SK-N-SH (cell line): ENCODE measurements around the gene ABHD3.

Source experiments
- CTCF ChIP-seq: fragments of 200-600 bp; sonication (generic); IDR thresholded peaks from 2 replicates; pipeline ENCODE4 v1.6.1; 2017; ENCODE audit warnings: antibody characterized with exemption, mild to moderate bottlenecking, moderate library complexity
- EP300 ChIP-seq, 2 experiments: IDR thresholded peaks; 2 replicates each; pipeline versions ENCODE4 v1.4.0 to v1.6.1; 2012; ENCODE audit warnings: borderline replicate concordance in 1 of 2, low read depth in 1 of 2, low read length in 1 of 2
- FOSL2 ChIP-seq: IDR thresholded peaks from 2 replicates; pipeline ENCODE4 v1.4.0; 2012; ENCODE audit warnings: low read depth, mild to moderate bottlenecking, moderate library complexity, borderline replicate concordance
- FOXJ3 ChIP-seq: sonication (generic); formaldehyde crosslinking; IDR thresholded peaks from 2 replicates; pipeline ENCODE4 v1.5.1; 2020; ENCODE audit warnings: mild to moderate bottlenecking, missing genetic modification reagents
- RAD21 ChIP-seq: IDR thresholded peaks from 2 replicates; pipeline ENCODE4 v1.6.1; 2012; ENCODE audit warnings: mild to moderate bottlenecking, low read length
- RCOR1 ChIP-seq: fragments of 150-350 bp; IDR thresholded peaks from 2 replicates; pipeline ENCODE4 v1.6.1; 2017; ENCODE audit warnings: antibody characterized with exemption, low read length
- RFX5 ChIP-seq: IDR thresholded peaks from 2 replicates; pipeline ENCODE4 v1.6.1; 2012; ENCODE audit warnings: mild to moderate bottlenecking, improper control_type of control experiment, low read length
- RXRA ChIP-seq: IDR thresholded peaks from 2 replicates; pipeline ENCODE4 v1.4.0; 2012; ENCODE audit warnings: low read depth, mild to moderate bottlenecking, borderline replicate concordance
- TAF1 ChIP-seq: IDR thresholded peaks from 2 replicates; pipeline ENCODE4 v1.6.1; 2012; ENCODE audit warnings: low read depth, mild to moderate bottlenecking, low read length, moderate library complexity, borderline replicate concordance
- TCF12 ChIP-seq: IDR thresholded peaks from 2 replicates; pipeline ENCODE4 v1.4.0; 2012
- TF ChIP-seq, protein P1 (sequence below): IDR thresholded peaks from 2 replicates; pipeline ENCODE4 v1.6.1; 2012; ENCODE audit warnings: mild to moderate bottlenecking, low read depth, low read length, moderate library complexity
- TF ChIP-seq, protein P2 (sequence below): fragments of 150-350 bp; IDR thresholded peaks from 2 replicates; pipeline ENCODE4 v1.6.1; 2016; ENCODE audit warnings: mild to moderate bottlenecking, low read depth, low read length

DNA sequence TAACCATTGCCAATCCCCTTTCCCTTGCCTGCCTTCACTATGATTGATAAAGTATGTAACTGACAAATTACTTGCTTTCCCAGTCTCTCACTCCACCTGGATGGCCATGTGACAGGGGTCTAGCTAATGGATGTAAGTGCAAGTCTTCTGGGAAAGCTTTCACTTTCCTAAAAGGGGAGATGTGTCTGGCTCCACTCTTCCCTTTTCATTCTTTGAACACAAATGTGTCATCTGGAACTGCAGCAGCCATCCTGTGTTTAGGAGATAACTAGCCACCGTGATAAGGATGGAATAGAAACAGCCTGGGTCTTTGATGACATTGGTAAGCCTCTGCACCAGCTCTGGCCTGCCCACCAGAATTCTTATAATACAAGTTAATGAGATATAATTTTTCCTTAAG is 54.3 kb downstream of the ABHD3 start:
- TF ChIP-seq CTCF (no peak), RAD21 (peak; percentile 16; the same call in 1 of the 2 replicates), FOSL2 (no peak), TCF12 (no peak), EP300 (IDR thresholded peaks at IDR 0.05; ENCODE audit: borderline replicate concordance in 1 of 2, low read depth in 1 of 2, low read length in 1 of 2) (peak in 1 of 2 experiments; percentile 48; a peak in 1 of 4 replicates), RFX5 (no peak; the same call in 1 of the 2 replicates), RCOR1 (no peak; the same call in 1 of the 2 replicates), RXRA (no peak), FOXJ3 (CRISPR knock-in tag) (no peak), TAF1 (no peak)
- TF ChIP-seq, protein P1, sequence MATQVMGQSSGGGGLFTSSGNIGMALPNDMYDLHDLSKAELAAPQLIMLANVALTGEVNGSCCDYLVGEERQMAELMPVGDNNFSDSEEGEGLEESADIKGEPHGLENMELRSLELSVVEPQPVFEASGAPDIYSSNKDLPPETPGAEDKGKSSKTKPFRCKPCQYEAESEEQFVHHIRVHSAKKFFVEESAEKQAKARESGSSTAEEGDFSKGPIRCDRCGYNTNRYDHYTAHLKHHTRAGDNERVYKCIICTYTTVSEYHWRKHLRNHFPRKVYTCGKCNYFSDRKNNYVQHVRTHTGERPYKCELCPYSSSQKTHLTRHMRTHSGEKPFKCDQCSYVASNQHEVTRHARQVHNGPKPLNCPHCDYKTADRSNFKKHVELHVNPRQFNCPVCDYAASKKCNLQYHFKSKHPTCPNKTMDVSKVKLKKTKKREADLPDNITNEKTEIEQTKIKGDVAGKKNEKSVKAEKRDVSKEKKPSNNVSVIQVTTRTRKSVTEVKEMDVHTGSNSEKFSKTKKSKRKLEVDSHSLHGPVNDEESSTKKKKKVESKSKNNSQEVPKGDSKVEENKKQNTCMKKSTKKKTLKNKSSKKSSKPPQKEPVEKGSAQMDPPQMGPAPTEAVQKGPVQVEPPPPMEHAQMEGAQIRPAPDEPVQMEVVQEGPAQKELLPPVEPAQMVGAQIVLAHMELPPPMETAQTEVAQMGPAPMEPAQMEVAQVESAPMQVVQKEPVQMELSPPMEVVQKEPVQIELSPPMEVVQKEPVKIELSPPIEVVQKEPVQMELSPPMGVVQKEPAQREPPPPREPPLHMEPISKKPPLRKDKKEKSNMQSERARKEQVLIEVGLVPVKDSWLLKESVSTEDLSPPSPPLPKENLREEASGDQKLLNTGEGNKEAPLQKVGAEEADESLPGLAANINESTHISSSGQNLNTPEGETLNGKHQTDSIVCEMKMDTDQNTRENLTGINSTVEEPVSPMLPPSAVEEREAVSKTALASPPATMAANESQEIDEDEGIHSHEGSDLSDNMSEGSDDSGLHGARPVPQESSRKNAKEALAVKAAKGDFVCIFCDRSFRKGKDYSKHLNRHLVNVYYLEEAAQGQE, result no peak
- TF ChIP-seq, protein P2, sequence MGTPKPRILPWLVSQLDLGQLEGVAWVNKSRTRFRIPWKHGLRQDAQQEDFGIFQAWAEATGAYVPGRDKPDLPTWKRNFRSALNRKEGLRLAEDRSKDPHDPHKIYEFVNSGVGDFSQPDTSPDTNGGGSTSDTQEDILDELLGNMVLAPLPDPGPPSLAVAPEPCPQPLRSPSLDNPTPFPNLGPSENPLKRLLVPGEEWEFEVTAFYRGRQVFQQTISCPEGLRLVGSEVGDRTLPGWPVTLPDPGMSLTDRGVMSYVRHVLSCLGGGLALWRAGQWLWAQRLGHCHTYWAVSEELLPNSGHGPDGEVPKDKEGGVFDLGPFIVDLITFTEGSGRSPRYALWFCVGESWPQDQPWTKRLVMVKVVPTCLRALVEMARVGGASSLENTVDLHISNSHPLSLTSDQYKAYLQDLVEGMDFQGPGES, result no peak
